Panc1 (cell line): ENCODE data around the gene METTL9.

Experiments used
- POLR2AphosphoS5 ChIP-seq: IDR thresholded peaks from 2 replicates; pipeline ENCODE4 v1.6.1; 2012; ENCODE audit warnings: mild to moderate bottlenecking, low read depth, low read length, moderate library complexity
- SIN3A ChIP-seq: IDR thresholded peaks from 2 replicates; pipeline ENCODE4 v1.6.1; 2012; ENCODE audit warnings: low read depth, mild to moderate bottlenecking, low read length, moderate library complexity, borderline replicate concordance; ENCODE audit not compliant: insufficient read depth
- TCF7L2 ChIP-seq: IDR thresholded peaks from 2 replicates; pipeline ENCODE4 v1.6.1; 2011; ENCODE audit warnings: mild to moderate bottlenecking, low read depth, low read length, inconsistent platforms
- TF ChIP-seq, protein P1 (sequence below): fragments of 450-650 bp; IDR thresholded peaks from 2 replicates; pipeline ENCODE4 v1.5.1; 2017; ENCODE audit warnings: mild to moderate bottlenecking
- TF ChIP-seq, protein P2 (sequence below), 2 experiments: IDR thresholded peaks; 2 replicates each; pipeline ENCODE4 v1.6.1; 2011 to 2012; ENCODE audit warnings: low read depth in 2 of 2, control low read depth in 1 of 2, low read length in 1 of 2, mild to moderate bottlenecking in 1 of 2, moderate library complexity in 1 of 2; ENCODE audit not compliant: insufficient read depth in 1 of 2

DNA sequence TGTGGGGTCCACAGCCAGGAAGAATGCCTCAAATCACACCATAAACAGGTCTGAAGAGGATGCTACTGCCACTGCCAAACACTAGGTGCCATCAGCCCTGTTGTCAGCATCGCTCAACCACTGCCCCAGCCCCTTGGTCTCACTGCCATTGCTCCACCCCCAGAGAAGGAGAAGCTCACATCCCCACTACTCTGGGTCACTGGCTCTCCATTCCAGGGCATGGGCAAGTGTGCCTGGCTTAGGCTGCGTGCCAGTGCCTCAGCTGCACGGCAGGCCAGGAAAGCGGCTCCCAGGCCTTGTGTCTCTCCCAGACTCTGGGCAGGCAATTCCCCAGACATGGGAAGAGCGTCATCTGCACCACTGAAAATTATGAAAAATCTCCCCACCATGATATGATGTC lies 54.2 kb downstream of the METTL9 start:
- TF ChIP-seq, protein P1, sequence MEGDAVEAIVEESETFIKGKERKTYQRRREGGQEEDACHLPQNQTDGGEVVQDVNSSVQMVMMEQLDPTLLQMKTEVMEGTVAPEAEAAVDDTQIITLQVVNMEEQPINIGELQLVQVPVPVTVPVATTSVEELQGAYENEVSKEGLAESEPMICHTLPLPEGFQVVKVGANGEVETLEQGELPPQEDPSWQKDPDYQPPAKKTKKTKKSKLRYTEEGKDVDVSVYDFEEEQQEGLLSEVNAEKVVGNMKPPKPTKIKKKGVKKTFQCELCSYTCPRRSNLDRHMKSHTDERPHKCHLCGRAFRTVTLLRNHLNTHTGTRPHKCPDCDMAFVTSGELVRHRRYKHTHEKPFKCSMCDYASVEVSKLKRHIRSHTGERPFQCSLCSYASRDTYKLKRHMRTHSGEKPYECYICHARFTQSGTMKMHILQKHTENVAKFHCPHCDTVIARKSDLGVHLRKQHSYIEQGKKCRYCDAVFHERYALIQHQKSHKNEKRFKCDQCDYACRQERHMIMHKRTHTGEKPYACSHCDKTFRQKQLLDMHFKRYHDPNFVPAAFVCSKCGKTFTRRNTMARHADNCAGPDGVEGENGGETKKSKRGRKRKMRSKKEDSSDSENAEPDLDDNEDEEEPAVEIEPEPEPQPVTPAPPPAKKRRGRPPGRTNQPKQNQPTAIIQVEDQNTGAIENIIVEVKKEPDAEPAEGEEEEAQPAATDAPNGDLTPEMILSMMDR = no peak
- TF ChIP-seq POLR2AphosphoS5 = no peak
- TF ChIP-seq, protein P2, sequence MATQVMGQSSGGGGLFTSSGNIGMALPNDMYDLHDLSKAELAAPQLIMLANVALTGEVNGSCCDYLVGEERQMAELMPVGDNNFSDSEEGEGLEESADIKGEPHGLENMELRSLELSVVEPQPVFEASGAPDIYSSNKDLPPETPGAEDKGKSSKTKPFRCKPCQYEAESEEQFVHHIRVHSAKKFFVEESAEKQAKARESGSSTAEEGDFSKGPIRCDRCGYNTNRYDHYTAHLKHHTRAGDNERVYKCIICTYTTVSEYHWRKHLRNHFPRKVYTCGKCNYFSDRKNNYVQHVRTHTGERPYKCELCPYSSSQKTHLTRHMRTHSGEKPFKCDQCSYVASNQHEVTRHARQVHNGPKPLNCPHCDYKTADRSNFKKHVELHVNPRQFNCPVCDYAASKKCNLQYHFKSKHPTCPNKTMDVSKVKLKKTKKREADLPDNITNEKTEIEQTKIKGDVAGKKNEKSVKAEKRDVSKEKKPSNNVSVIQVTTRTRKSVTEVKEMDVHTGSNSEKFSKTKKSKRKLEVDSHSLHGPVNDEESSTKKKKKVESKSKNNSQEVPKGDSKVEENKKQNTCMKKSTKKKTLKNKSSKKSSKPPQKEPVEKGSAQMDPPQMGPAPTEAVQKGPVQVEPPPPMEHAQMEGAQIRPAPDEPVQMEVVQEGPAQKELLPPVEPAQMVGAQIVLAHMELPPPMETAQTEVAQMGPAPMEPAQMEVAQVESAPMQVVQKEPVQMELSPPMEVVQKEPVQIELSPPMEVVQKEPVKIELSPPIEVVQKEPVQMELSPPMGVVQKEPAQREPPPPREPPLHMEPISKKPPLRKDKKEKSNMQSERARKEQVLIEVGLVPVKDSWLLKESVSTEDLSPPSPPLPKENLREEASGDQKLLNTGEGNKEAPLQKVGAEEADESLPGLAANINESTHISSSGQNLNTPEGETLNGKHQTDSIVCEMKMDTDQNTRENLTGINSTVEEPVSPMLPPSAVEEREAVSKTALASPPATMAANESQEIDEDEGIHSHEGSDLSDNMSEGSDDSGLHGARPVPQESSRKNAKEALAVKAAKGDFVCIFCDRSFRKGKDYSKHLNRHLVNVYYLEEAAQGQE (IDR thresholded peaks at IDR 0.05; ENCODE audit: insufficient read depth in 1 of 2, low read depth in 2 of 2, low read length in 1 of 2) = no peak
- TF ChIP-seq TCF7L2 = no peak
- TF ChIP-seq SIN3A = no peak
